ENCODE measurements around the gene ILF2.

The ILF2 gene

GRCh38 chr1:153670859-153671627, at the start of gene ILF2 (continued):
- TF ChIP-seq PRDM6 (tag by site-specific recombination; IDR thresholded peaks at IDR 0.05) (peak; percentile 79), ZNF239 (tag by site-specific recombination; IDR thresholded peaks at IDR 0.05) (no peak), SP2 (tag by site-specific recombination; IDR thresholded peaks at IDR 0.05) (peak; percentile 93), ZFP3 (tag by site-specific recombination; IDR thresholded peaks at IDR 0.05; ENCODE audit: low read depth) (no peak), ZNF2 (tag by site-specific recombination; IDR thresholded peaks at IDR 0.05) (peak; percentile 66; the same call in 1 of the 2 replicates), ZSCAN4 (tag by site-specific recombination; IDR thresholded peaks at IDR 0.05) (no peak), OSR2 (tag by site-specific recombination; IDR thresholded peaks at IDR 0.05) (peak; percentile 30; the same call in 1 of the 2 replicates), ZFP41 (tag by site-specific recombination; IDR thresholded peaks at IDR 0.05; ENCODE audit: borderline replicate concordance) (no peak), ZNF274 (IDR thresholded peaks at IDR 0.05; ENCODE audit: low read length) (no peak), ZNF274 (tag by site-specific recombination; IDR thresholded peaks at IDR 0.05; ENCODE audit: borderline replicate concordance) (no peak), ZNF132 (tag by site-specific recombination; IDR thresholded peaks at IDR 0.05; ENCODE audit: borderline replicate concordance) (no peak), ZNF701 (tag by site-specific recombination; IDR thresholded peaks at IDR 0.05) (no peak), ZNF561 (tag by site-specific recombination; IDR thresholded peaks at IDR 0.05; ENCODE audit: borderline replicate concordance) (peak; percentile 95; the same call in 1 of the 2 replicates), ZNF416 (tag by site-specific recombination; IDR thresholded peaks at IDR 0.05) (no peak), ZNF654 (tag by site-specific recombination; IDR thresholded peaks at IDR 0.05; ENCODE audit: low read depth) (no peak), WT1 (tag by site-specific recombination; IDR thresholded peaks at IDR 0.05) (0 out of 2 replicates have a peak, but pooled peaks have one; percentile 7), KLF17 (tag by site-specific recombination; IDR thresholded peaks at IDR 0.05) (peak; percentile 81; the same call in 1 of the 2 replicates), BCL11B (tag by site-specific recombination; IDR thresholded peaks at IDR 0.05; ENCODE audit: low read depth) (no peak), HOXA7 (CRISPR knock-in tag; IDR thresholded peaks at IDR 0.05; ENCODE audit: borderline replicate concordance) (no peak), ZNF549 (tag by site-specific recombination; IDR thresholded peaks at IDR 0.05) (no peak), ZSCAN18 (tag by site-specific recombination; IDR thresholded peaks at IDR 0.05) (peak; percentile 75; the same call in 1 of the 2 replicates), ZNF423 (tag by site-specific recombination; IDR thresholded peaks at IDR 0.05) (no peak), ZNF580 (tag by site-specific recombination; IDR thresholded peaks at IDR 0.05) (no peak), FEZF1 (tag by site-specific recombination; IDR thresholded peaks at IDR 0.05) (no peak), KLF9 (tag by site-specific recombination; IDR thresholded peaks at IDR 0.05; ENCODE audit: low read depth) (0 out of 2 replicates have a peak, but pooled peaks have one; percentile 10), ZNF585B (tag by site-specific recombination; IDR thresholded peaks at IDR 0.05) (no peak), ZNF785 (tag by site-specific recombination; IDR thresholded peaks at IDR 0.05) (no peak), ZNF624 (tag by site-specific recombination; IDR thresholded peaks at IDR 0.05) (no peak), ZNF621 (tag by site-specific recombination; IDR thresholded peaks at IDR 0.05) (no peak), ZBTB8A (tag by site-specific recombination; IDR thresholded peaks at IDR 0.05) (no peak), SP7 (tag by site-specific recombination; IDR thresholded peaks at IDR 0.05) (peak; percentile 78), MYNN (tag by site-specific recombination; IDR thresholded peaks at IDR 0.05; ENCODE audit: borderline replicate concordance) (no peak), ZNF776 (tag by site-specific recombination; IDR thresholded peaks at IDR 0.05; ENCODE audit: borderline replicate concordance) (no peak)
